C4-2B (cell line): ENCODE measurements around the gene LMBR1.

Experiments
- ZFX ChIP-seq: fragments of 450-650 bp; IDR thresholded peaks from 2 replicates; pipeline ENCODE4 v1.6.1; 2017
- TF ChIP-seq, protein P1 (sequence below): fragments of 450-650 bp; conservative IDR thresholded peaks from 2 replicates; pipeline ENCODE4 v1.5.1; 2017; ENCODE audit warnings: mild to moderate bottlenecking

DNA sequence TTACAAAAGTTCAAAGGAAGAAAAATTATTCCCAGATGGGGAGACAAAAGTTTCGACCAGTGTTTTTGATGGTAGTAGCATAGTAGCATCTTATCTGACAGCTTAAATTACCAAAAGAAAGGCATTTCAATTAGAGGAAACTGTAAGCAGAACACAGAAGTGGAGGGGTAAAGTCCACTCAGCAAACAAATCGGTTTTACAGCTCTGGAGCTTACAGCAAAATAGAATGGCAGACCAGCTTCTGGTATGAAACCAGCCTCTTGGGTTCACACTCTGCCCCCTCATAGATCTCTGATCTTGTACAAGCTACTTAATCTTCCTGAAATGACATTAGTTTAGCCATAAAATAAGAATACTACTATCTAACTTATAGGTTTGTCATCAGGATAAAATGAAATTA is 133.8 kb downstream of the LMBR1 start:
- TF ChIP-seq, protein P1, sequence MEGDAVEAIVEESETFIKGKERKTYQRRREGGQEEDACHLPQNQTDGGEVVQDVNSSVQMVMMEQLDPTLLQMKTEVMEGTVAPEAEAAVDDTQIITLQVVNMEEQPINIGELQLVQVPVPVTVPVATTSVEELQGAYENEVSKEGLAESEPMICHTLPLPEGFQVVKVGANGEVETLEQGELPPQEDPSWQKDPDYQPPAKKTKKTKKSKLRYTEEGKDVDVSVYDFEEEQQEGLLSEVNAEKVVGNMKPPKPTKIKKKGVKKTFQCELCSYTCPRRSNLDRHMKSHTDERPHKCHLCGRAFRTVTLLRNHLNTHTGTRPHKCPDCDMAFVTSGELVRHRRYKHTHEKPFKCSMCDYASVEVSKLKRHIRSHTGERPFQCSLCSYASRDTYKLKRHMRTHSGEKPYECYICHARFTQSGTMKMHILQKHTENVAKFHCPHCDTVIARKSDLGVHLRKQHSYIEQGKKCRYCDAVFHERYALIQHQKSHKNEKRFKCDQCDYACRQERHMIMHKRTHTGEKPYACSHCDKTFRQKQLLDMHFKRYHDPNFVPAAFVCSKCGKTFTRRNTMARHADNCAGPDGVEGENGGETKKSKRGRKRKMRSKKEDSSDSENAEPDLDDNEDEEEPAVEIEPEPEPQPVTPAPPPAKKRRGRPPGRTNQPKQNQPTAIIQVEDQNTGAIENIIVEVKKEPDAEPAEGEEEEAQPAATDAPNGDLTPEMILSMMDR = no peak
- TF ChIP-seq ZFX = no peak
